22Rv1 (cell line): Measurements from ENCODE around the gene HOXD13.

ENCODE experiments used
- ZFX ChIP-seq: fragments of 450-650 bp; IDR thresholded peaks from 2 replicates; pipeline ENCODE4 v1.6.1; 2017; ENCODE audit warnings: antibody characterized with exemption, borderline replicate concordance
- TF ChIP-seq, protein P1 (sequence below): fragments of 450-650 bp; IDR thresholded peaks from 2 replicates; pipeline ENCODE4 v1.5.1; 2017; ENCODE audit warnings: mild to moderate bottlenecking

DNA sequence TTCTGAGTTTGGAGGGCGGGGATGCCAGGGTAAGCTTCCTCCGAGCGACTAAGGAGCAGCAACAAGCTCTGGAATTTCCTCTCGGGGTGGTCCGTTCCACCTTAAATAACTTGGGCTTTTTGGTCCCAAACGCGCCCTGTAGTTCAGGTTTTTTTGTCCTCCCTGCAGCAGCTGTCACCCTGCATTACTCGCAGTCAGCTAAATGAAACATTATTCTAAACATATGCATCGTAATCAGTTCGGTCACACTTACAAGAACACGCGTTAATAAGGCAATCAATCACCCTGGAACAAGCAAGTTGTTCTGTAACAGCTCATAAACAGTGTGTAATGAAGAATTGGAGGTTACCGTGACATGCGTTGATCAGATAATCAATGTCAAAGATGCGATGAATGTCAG lies 17.0 kb upstream of the HOXD13 start:
- TF ChIP-seq, protein P1, sequence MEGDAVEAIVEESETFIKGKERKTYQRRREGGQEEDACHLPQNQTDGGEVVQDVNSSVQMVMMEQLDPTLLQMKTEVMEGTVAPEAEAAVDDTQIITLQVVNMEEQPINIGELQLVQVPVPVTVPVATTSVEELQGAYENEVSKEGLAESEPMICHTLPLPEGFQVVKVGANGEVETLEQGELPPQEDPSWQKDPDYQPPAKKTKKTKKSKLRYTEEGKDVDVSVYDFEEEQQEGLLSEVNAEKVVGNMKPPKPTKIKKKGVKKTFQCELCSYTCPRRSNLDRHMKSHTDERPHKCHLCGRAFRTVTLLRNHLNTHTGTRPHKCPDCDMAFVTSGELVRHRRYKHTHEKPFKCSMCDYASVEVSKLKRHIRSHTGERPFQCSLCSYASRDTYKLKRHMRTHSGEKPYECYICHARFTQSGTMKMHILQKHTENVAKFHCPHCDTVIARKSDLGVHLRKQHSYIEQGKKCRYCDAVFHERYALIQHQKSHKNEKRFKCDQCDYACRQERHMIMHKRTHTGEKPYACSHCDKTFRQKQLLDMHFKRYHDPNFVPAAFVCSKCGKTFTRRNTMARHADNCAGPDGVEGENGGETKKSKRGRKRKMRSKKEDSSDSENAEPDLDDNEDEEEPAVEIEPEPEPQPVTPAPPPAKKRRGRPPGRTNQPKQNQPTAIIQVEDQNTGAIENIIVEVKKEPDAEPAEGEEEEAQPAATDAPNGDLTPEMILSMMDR = no peak
- no peak for TF ChIP-seq ZFX
